ENCODE data around the gene DACH1. TPM values are rescaled to one million over a fixed set of nuclear protein-coding genes. Genes with fewer than 3 reads are reported as not detected.

DACH1 gene
- total RNA-seq, 2 experiments from 2014 or later = not detected

GRCh38 chr13:71876648-71877255 is 9.7 kb upstream of the DACH1 start:
- CTCF ChIA-PET = no interaction called here
- H3K4me3 Mint-ChIP-seq = no peak overlapping the region
- no peak for DNase-seq
- H3K4me1 Mint-ChIP-seq (ENCODE audit: low read depth) = peaks cover 2% of the 10 kb centered on the region
- no peaks in the 10 kb centered on the region for H3K9me3 Mint-ChIP-seq
- no peaks in the 10 kb centered on the region for H3K36me3 Mint-ChIP-seq (ENCODE audit: low read depth)
- no peak overlapping the region for H3K27ac Mint-ChIP-seq
- peaks cover 12% of the 10 kb centered on the region for H3K27me3 Mint-ChIP-seq (ENCODE audit: low read depth)
- intact Hi-C loops (cut with micrococcal nuclease) = no loop called here

- CTCF ChIA-PET = no interaction called here
- no peak for DNase-seq
- peaks cover 2% of the 10 kb centered on the region for H3K4me1 Mint-ChIP-seq (ENCODE audit: low read depth)
- intact Hi-C loops (cut with micrococcal nuclease) = no loop called here
- no peaks in the 10 kb centered on the region for H3K36me3 Mint-ChIP-seq (ENCODE audit: low read depth)
- H3K27ac Mint-ChIP-seq = no peak overlapping the region
- no peak overlapping the region for H3K4me3 Mint-ChIP-seq
- no peaks in the 10 kb centered on the region for H3K9me3 Mint-ChIP-seq
- peaks cover 9% of the 10 kb centered on the region for H3K27me3 Mint-ChIP-seq (ENCODE audit: low read depth)
Measured at GRCh38 chr13:71875823-71876222, 8.8 kb upstream of the DACH1 start.

DNA sequence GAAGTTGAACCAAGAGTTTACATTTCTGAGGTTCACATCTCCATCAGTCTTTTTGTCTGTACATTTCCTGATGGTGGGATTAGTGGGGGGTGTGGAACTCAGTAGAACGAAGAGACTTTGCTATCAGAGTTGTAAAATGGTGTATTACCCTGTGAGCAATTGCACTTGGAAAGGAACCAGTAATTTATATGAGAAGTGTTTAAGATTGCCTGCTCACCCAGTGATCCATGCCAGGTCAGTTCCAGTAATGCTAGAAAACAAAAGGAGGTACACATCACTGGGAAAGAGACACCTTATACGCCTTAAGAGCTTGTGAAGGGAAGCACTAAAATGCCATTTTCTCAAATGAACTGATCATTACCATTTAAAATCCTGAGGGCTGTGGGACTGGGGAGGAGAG is 7.5 kb upstream of the DACH1 start:
- Mint-ChIP-seq H3K36me3 (ENCODE audit: low read depth) (no peaks in the 10 kb centered on the region), H3K27me3 (ENCODE audit: low read depth) (peaks cover 13% of the 10 kb centered on the region), H3K4me1 (ENCODE audit: low read depth) (peaks cover 2% of the 10 kb centered on the region), H3K27ac (no peak overlapping the region), H3K9me3 (no peaks in the 10 kb centered on the region), H3K4me3 (no peak overlapping the region)
- intact Hi-C loops (cut with micrococcal nuclease) = no loop called here
- CTCF ChIA-PET = no interaction called here
- DNase-seq = no peak

DNA sequence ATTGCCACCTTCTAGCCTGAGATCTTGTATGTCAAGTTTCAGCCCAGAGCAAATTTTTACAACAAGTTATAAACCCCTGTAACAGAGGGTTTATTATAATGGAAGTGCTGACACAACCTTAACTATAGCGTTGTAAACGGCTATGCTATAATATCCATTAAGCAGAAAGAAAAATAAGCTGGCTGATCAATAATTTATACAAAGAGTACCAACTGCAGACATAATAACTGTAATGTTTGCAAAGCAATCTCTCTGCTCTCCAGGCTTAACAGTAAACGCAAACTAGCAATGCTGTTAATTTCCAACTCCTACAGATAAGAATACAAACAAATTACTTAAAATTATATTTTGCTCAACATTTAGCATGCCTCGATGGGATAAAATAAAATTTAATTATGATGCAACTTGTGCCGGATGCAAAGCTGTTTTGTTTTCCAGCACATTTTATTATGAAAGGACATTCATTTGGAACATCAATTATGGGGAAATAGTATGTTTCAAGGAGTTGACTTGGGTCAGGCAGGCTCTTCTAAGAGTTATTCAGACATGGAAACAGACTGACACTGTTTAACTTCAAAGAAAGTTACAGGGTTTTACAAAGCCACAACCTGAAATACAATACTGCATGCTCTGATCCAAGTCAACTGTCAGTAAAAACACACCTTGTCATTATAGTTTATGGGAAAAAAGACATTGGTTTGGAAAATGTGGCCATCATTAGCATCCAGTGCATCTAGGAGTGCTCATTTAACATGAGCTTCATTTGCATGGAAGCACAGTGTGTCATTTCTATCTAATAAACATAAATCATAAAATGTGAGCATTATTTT is 6.6 kb upstream of the DACH1 start:
- intact Hi-C loops (cut with micrococcal nuclease) = no loop called here
- Mint-ChIP-seq H3K4me3 (no peak overlapping the region), H3K4me1 (ENCODE audit: low read depth) (no peaks in the 10 kb centered on the region), H3K27me3 (ENCODE audit: low read depth) (peaks cover 18% of the 10 kb centered on the region), H3K27ac (no peak overlapping the region), H3K9me3 (no peaks in the 10 kb centered on the region), H3K36me3 (ENCODE audit: low read depth) (no peaks in the 10 kb centered on the region)
- no peak for DNase-seq
- CTCF ChIA-PET = no interaction called here

- Mint-ChIP-seq H3K4me1 (ENCODE audit: low read depth) (peaks cover 6% of the 10 kb centered on the region), H3K27ac (no peak overlapping the region), H3K36me3 (ENCODE audit: low read depth) (no peaks in the 10 kb centered on the region), H3K9me3 (no peaks in the 10 kb centered on the region), H3K27me3 (ENCODE audit: low read depth) (peaks cover 31% of the 10 kb centered on the region), H3K4me3 (no peak overlapping the region)
- intact Hi-C loops (cut with micrococcal nuclease) = no loop called here
- DNase-seq = no peak
- CTCF ChIA-PET = interaction anchor here (0.7 kb wide), 1 partner anchor 42 kb away, joined by 3 read pairs; no protein-coding TSS in a partner anchor
Measured at GRCh38 chr13:71871844-71872243, 4.8 kb upstream of the DACH1 start.

DNA sequence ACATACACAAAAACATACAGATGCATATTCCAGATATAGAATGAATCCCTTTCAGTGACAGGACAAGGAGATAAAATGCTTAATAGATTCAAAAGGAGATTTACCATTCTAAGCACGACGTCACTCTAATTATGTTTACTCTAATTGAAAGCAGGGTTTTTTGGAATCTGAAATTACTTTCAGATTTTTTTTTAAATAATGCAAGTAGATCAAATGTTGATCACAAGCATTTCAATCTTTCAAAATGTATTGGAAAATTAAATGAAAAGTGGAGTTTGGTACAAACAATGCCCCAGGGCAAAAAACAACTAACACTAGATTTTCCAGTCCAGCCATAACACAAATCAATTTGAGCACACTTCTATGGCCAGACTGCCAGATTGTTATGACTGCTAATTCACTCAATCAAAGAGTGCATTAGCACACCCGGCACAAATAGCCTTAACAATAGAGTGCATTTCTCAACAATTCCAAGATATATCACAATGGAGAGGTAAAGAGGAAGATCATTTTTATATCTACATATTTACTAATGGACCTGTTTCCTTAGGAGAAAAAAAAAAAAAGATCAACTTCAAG is 4.3 kb upstream of the DACH1 start:
- Mint-ChIP-seq H3K9me3 (no peaks in the 10 kb centered on the region), H3K36me3 (ENCODE audit: low read depth) (no peaks in the 10 kb centered on the region), H3K27me3 (ENCODE audit: low read depth) (peaks cover 36% of the 10 kb centered on the region), H3K27ac (no peak overlapping the region), H3K4me3 (no peak overlapping the region), H3K4me1 (ENCODE audit: low read depth) (peaks cover 10% of the 10 kb centered on the region)
- no peak for DNase-seq
- intact Hi-C loops (cut with micrococcal nuclease) = no loop called here
- CTCF ChIA-PET = interaction anchor here (0.7 kb wide), 1 partner anchor 41 kb away, joined by 3 read pairs; no protein-coding TSS in a partner anchor

GRCh38 chr13:71870100-71870499 is 3.1 kb upstream of the DACH1 start:
- H3K27ac Mint-ChIP-seq = no peak overlapping the region
- CTCF ChIA-PET = interaction anchor here (0.6 to 1.4 kb wide), 2 partner anchors 9 to 346 kb away, joined by 7 to 8 read pairs; no protein-coding TSS in a partner anchor
- H3K4me1 Mint-ChIP-seq (ENCODE audit: low read depth) = peaks cover 13% of the 10 kb centered on the region
- no peaks in the 10 kb centered on the region for H3K9me3 Mint-ChIP-seq
- intact Hi-C loops (cut with micrococcal nuclease) = no loop called here
- H3K36me3 Mint-ChIP-seq (ENCODE audit: low read depth) = no peaks in the 10 kb centered on the region
- peaks cover 42% of the 10 kb centered on the region for H3K27me3 Mint-ChIP-seq (ENCODE audit: low read depth)
- no peak overlapping the region for H3K4me3 Mint-ChIP-seq
- no peak for DNase-seq

- DNase-seq = no peak
- CTCF ChIA-PET = interaction anchor here (0.6 to 1.4 kb wide), 3 partner anchors 9 to 345 kb away, joined by 3 to 8 read pairs (median 7); no protein-coding TSS in a partner anchor
- Mint-ChIP-seq H3K27me3 (ENCODE audit: low read depth) (peaks cover 50% of the 10 kb centered on the region), H3K36me3 (ENCODE audit: low read depth) (no peaks in the 10 kb centered on the region), H3K4me1 (ENCODE audit: low read depth) (peaks cover 21% of the 10 kb centered on the region), H3K9me3 (no peaks in the 10 kb centered on the region), H3K4me3 (no peak overlapping the region), H3K27ac (no peak overlapping the region)
- intact Hi-C loops (cut with micrococcal nuclease) = loop anchor here (5.0 kb wide), 1 partner anchor 257 kb away; no protein-coding TSS in a partner anchor
Measured at GRCh38 chr13:71869274-71869673, 2.3 kb upstream of the DACH1 start.

GRCh38 chr13:71866335-71867130 is 471 bp downstream of the DACH1 start:
- H3K27ac Mint-ChIP-seq = no peak overlapping the region
- CTCF ChIA-PET = interaction anchor here (1.0 kb wide), 1 partner anchor 13 kb away, joined by 5 read pairs; no protein-coding TSS in a partner anchor
- H3K36me3 Mint-ChIP-seq (ENCODE audit: low read depth) = no peaks in the 10 kb centered on the region
- peak; percentile 19 for DNase-seq
- H3K4me3 Mint-ChIP-seq = peak overlapping the region; percentile 74
- H3K27me3 Mint-ChIP-seq (ENCODE audit: low read depth) = peaks cover 59% of the 10 kb centered on the region
- intact Hi-C loops (cut with micrococcal nuclease) = loop anchor here (5.0 kb wide), 1 partner anchor 254 kb away; no protein-coding TSS in a partner anchor
- no peaks in the 10 kb centered on the region for H3K9me3 Mint-ChIP-seq
- peaks cover 21% of the 10 kb centered on the region for H3K4me1 Mint-ChIP-seq (ENCODE audit: low read depth)

- intact Hi-C loops (cut with micrococcal nuclease) = loop anchor here (5.0 kb wide), 1 partner anchor 254 kb away; no protein-coding TSS in a partner anchor
- Mint-ChIP-seq H3K4me3 (peak overlapping the region; percentile 60), H3K9me3 (no peaks in the 10 kb centered on the region), H3K36me3 (ENCODE audit: low read depth) (no peaks in the 10 kb centered on the region), H3K4me1 (ENCODE audit: low read depth) (peaks cover 21% of the 10 kb centered on the region), H3K27ac (no peak overlapping the region), H3K27me3 (ENCODE audit: low read depth) (peaks cover 60% of the 10 kb centered on the region)
- peak; percentile 6 for DNase-seq
- CTCF ChIA-PET = no interaction called here
Measured at GRCh38 chr13:71865874-71866334, 1.1 kb downstream of the DACH1 start.

DNA sequence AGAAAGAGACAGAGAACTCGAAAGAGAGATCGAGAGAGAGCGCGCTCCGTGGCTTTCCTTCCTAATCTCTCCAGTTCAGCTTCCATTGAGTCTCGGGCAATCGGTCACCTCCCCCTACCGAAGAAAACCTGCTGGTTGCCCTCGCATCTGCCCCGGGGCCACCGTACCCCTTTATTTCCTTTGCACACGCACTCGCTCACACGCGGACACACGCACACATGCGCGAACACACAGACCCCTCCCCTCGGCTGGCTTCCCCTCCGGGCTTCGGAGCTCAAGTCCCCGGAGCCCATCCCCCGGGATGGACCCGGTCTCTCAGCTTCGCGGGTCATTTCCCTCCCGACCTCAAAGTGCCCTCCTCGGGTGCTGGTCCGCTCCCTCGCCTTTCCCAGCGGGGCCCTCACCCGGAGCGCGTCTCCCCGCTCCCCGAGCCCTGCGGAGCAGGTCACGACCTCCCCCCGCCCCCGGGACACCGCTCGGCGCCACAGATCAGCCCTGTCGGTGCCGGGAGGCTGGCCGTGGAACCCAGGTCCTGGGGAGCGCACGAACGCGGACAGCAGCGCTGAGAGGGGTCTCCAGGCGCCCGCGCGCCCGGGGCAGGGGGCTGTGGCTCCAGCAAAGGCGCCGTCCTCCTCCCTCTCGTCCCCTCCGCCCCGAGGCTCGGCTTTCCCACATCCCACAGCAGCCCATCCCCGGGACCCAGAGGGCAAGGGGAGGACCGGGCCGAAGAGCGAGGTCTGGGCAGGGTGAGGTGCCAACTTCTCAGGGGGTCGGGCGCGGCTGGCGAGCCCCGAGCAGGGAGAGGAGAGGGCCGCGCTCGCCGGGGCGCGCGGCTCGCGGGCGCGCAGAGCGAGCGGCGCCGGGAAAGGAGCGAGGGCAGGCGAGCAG is 1.8 kb downstream of the DACH1 start:
- peaks cover 21% of the 10 kb centered on the region for H3K4me1 Mint-ChIP-seq (ENCODE audit: low read depth)
- intact Hi-C loops (cut with micrococcal nuclease) = loop anchor here (5.0 kb wide), 1 partner anchor 253 kb away; no protein-coding TSS in a partner anchor
- no peak overlapping the region for H3K27ac Mint-ChIP-seq
- peaks cover 57% of the 10 kb centered on the region for H3K27me3 Mint-ChIP-seq (ENCODE audit: low read depth)
- H3K36me3 Mint-ChIP-seq (ENCODE audit: low read depth) = no peaks in the 10 kb centered on the region
- H3K4me3 Mint-ChIP-seq = peak overlapping the region; percentile 79
- H3K9me3 Mint-ChIP-seq = no peaks in the 10 kb centered on the region
- CTCF ChIA-PET = no interaction called here
- peak; percentile 7 for DNase-seq

All from activated naive CD4-positive, alpha-beta T cell treated with anti-CD3 and anti-CD28 coated beads for 36 hours (primary cell).